PC-3 (cell line): ENCODE results near the gene GBP3.
"Not testable (repeated sequence)": the region's sequence is repeated elsewhere in the genome, so short reads cannot be mapped to it uniquely, and the experiment has no call there.

ENCODE experiments used
- EZH2phosphoT487 ChIP-seq: fragments of 300-600 bp; sonication (generic); IDR thresholded peaks from 2 replicates; pipeline ENCODE4 v1.6.1; 2018; ENCODE audit warnings: mild to moderate bottlenecking, antibody characterized with exemption, low read length, borderline replicate concordance
- TF ChIP-seq, protein P1 (sequence below): fragments of 300-600 bp; sonication (generic); conservative IDR thresholded peaks from 2 replicates; pipeline ENCODE4 v1.5.1; 2017; ENCODE audit warnings: antibody characterized with exemption, low read depth, mild to moderate bottlenecking, low read length

- TF ChIP-seq, protein P1, sequence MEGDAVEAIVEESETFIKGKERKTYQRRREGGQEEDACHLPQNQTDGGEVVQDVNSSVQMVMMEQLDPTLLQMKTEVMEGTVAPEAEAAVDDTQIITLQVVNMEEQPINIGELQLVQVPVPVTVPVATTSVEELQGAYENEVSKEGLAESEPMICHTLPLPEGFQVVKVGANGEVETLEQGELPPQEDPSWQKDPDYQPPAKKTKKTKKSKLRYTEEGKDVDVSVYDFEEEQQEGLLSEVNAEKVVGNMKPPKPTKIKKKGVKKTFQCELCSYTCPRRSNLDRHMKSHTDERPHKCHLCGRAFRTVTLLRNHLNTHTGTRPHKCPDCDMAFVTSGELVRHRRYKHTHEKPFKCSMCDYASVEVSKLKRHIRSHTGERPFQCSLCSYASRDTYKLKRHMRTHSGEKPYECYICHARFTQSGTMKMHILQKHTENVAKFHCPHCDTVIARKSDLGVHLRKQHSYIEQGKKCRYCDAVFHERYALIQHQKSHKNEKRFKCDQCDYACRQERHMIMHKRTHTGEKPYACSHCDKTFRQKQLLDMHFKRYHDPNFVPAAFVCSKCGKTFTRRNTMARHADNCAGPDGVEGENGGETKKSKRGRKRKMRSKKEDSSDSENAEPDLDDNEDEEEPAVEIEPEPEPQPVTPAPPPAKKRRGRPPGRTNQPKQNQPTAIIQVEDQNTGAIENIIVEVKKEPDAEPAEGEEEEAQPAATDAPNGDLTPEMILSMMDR = not testable (repeated sequence)
- TF ChIP-seq EZH2phosphoT487 = not testable (repeated sequence)
Observed at GRCh38 chr1:89034004-89034403, 11.3 kb upstream of the GBP3 start.
